ENCODE results near the gene VIPR2.

VIPR2 gene

GRCh38 chr7:159118623-159119022, 26.0 kb downstream of the VIPR2 start:
- no peak for DNase-seq

DNA sequence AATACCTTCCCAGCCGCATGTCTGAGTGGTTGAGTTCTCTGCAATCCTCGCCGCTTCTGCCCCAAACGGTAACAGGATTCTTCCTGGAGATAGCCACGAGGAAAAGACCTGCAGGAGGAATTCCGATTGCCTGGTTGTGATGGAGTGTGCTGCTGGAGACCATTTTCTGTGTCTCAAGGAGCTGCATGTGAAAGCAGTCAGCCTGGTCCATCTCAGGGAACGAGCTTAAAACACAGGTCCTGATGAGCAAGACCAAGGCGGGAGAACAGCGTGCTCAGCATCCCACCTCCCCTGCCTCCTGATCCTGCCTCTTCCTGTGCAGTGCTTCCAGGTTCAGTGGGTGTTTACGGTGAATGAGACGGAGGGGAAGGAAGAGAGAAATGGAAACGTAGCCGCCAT, 26.5 kb downstream of the VIPR2 start:
- DNase-seq = no peak

GRCh38 chr7:159117366-159118196, 27.1 kb downstream of the VIPR2 start:
- DNase-seq = no peak

- DNase-seq = no peak
Observed at GRCh38 chr7:159116581-159117339, 27.9 kb downstream of the VIPR2 start.

DNA sequence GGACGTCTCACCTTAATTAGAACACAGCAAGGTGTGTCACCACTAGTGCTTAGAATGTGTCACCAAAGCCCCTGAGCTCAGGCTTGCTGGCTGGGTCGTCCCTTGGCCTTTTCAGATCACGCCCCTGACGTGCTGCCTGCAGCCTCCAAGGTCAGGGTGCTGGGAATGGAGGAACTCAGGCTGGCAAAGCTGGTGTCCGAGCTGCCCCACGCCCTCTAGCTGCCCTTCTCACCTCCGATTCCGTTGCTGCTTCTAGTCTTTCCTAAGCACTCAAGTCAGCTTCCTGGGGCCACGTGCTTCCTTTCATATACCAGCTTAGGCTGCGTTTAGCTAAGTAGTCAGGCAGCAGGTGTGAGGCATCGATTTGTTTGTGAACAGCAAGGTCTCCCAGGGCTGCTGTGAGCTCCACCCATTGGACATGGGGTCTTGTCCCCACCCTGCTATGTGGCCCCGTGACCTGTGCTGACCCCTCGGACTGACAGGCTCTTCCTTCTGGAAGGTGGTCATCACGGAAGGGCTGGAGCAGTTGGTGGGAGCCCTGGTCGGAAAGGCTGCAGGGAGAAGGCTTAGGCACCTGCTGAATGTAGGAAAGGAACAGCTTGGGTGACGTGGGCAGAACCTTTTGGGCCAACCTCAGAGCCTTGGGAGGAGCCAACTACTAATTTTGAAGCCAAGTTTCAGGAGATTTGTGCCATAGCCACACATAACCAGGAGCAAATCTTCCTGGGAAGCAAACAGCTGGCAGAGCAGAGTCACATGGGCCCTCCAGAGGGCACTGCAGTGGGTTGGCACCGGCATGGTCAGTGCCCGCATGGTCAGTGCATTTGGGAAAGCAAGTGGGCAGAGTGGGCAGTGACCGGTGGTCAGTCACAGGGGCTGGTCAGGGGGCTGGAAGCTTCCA, 28.8 kb downstream of the VIPR2 start:
- DNase-seq = no peak

GRCh38 chr7:159114981-159115380, 29.7 kb downstream of the VIPR2 start:
- DNase-seq = no peak

- DNase-seq = no peak
Observed at GRCh38 chr7:159114096-159114495, 30.6 kb downstream of the VIPR2 start.

DNA sequence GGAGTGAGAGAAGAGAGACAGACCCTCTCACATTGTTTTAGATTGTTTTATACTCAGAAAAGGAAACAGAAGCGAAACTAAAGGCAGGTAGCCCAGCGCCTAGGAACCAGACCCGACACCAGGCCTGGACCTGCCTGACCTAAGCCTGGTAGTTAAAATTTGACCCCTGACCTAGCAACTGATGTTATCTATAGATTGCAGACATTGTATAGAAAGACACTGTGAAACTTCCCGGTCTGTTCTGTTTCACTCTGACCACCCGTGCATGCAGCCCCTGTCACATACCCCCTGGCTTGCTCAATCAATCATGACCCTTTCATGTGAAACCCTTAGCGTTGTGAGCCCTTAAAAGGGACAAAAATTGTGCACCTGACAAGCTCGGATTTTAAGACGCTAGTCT, 31.6 kb downstream of the VIPR2 start:
- DNase-seq = no peak

- no peak for DNase-seq
Observed at GRCh38 chr7:159112136-159113011, 32.3 kb downstream of the VIPR2 start.

GRCh38 chr7:159109653-159110035, 35.0 kb downstream of the VIPR2 start:
- DNase-seq = no peak

DNA sequence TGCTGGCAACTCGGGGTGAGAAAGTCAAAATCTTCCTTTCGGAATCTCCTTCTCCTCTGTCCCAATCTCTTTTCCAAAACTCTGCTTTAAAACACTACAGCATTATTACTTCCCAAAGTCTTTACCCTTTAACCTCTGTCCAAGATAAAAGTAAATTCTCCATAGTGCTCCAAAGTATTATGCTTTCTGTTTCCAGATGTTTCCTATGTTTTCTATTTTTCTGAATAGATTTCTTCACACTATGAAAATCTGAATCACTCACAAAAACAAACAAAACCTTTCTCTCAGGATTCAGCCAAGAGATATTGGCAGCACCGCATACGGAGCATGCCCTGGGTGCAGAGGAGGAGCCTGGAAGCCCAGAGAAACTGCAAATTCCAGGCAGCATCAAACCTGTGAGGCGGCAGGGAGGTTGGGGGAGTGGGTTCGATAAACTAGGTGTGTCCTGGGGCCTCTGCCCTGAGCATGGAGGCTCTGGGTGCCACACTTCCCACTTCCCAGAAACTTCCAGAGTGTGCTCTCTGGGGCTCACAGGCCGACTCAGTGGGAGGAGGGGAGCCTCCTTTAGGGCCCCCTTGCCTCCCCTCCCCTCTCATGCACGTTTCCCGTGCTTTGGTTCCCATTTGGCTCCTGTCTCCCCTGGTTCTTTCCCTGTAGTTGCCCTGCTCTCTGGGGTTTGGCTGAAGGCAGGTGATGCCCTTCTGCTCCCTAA, 35.6 kb downstream of the VIPR2 start:
- DNase-seq = no peak

- no peak for DNase-seq
Observed at GRCh38 chr7:159108491-159108890, 36.2 kb downstream of the VIPR2 start.

GRCh38 chr7:159107161-159107892, 37.3 kb downstream of the VIPR2 start:
- DNase-seq = no peak

GRCh38 chr7:159105832-159106811, 38.5 kb downstream of the VIPR2 start:
- DNase-seq = no peak

GRCh38 chr7:159105066-159105780, 39.4 kb downstream of the VIPR2 start:
- DNase-seq = no peak

DNA sequence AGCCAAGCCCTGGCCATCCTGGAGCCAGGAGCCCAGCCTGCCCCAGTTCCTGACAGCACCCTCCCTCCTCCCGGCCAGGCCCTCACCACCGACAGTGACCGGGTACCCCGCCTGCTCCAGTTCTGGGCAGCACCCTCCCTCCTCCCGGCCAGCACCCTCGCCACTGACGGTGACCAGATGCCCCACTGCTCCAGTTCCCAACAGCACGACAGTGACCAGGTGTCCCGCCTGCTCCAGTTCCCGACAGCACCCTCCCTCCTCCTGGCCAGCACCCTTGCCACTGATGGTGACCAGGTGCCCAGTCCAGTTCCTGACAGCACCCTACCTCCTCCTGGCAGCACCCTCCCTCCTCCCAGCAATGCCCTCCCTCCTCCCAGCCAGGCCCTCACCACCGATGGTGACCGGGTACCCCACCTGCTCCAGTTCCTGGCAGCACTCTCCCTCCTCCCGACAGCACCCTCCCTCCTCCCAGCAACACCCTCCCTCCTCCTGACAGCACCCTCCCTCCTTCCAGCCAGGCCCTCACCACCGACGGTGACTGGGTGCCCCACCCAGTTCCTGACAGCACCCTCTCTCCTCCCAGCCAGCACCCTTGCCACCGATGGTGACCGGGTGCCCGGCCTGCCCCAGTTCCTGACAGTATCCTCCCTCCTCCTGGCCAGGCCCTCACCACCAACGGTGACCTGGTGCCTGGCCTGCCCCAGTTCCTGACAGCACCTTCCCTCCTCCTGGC, 40.3 kb downstream of the VIPR2 start:
- DNase-seq = no peak

DNA sequence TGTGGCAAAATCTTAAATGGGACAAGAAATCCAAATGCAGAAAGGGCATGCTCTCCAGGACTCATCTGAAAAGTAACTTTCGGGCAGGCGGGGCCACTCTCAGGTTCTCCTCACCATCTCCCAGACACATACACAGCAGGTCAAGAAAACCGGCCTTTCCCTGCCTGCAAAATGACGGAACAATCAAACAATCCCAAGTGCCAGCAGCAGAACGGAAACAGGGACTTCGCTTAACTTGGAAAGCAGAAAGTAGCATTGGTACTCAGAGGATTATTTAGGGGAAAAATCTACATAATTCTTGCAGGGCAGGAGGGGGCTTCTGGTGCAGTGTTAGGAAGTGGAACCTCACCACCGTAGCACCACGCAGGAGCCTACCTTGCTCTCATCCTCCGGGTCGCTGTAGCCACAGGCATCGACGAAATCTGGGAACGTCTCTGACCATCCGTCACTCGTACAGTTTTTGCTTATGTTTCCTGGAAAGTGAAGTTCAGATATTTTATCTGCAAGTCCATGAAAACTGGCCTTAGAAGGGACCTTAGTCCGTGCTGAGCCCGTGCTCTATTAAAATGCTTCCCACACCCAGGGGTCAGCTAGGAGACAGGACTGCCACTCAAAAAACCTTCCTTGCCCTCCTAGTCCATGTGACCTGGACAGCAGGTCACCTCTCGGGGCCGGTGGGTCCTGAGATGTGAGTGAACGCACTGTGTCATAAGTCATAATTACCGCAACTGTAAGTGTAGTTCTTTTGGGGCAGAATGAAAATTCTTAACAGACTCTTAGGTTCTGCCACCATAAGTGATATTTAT, 41.1 kb downstream of the VIPR2 start:
- DNase-seq = no peak

Measured in activated effector memory CD4-positive, alpha-beta T cell treated with Interleukin-2 at 50 U/mL for 16 hours (primary cell).